Thoracic aorta (tissue), 2 donors: ENCODE measurements around the gene HGD. TPM values are rescaled to one million over a fixed set of nuclear protein-coding genes. Genes with fewer than 3 reads are reported as not detected.

ENCODE experiments used
- ATAC-seq: fragments of 150-250 bp; one replicate; pipeline ENCODE4 v1.8.0; 2017; ENCODE audit warnings: low read depth; ENCODE audit not compliant: insufficient number of reproducible peaks, low FRiP score
- DNase-seq: peaks from one replicate; pipeline ENCODE4 v3.0.0-alpha.2; 2020; ENCODE audit warnings: low spot score
- H3K27ac ChIP-seq, 2 donors: fragments of 200-600 bp; sonication (generic); 1 replicate in 1 of 2; 2 replicates in 1 of 2; pipeline ENCODE4 v1.5.1; 2016; ENCODE audit warnings: mild to moderate bottlenecking in 2 of 2, moderate library complexity in 2 of 2
- H3K27me3 ChIP-seq: fragments of 200-600 bp; sonication (generic); replicated peaks from 2 replicates; pipeline ENCODE4 v1.6.0; 2016; ENCODE audit warnings: mild to moderate bottlenecking; ENCODE audit not compliant: insufficient read depth
- H3K36me3 ChIP-seq: fragments of 200-600 bp; sonication (generic); one replicate; pipeline ENCODE4 v1.5.1; 2016
- H3K4me1 ChIP-seq, 2 donors: fragments of 200-600 bp; sonication (generic); 1 replicate in 1 of 2; 2 replicates in 1 of 2; pipeline versions ENCODE4 v1.5.1 to v1.6.0; 2016; ENCODE audit warnings: low read depth in 2 of 2, mild to moderate bottlenecking in 1 of 2; ENCODE audit not compliant: control insufficient read depth in 1 of 2
- H3K4me3 ChIP-seq: fragments of 200-600 bp; sonication (generic); 2 replicates; pipeline ENCODE4 v1.5.1; 2016; ENCODE audit warnings: mild to moderate bottlenecking
- H3K9me3 ChIP-seq: fragments of 200-600 bp; sonication (generic); 2 replicates; pipeline ENCODE4 v1.5.1; 2016
- total RNA-seq, 2 donors: library from RNA; depleted of rRNA; stranded (reverse); fragments of >200 nt; gene quantifications; one replicate each; pipeline versions ENCODE4 v1.1.0 to v1.2.3, GENCODE V29; 2016
- TF ChIP-seq, protein P1 (sequence below): fragments of 200-600 bp; sonication (generic); IDR thresholded peaks from one replicate; pipeline ENCODE4 v1.5.1; 2019; ENCODE audit warnings: antibody characterized with exemption

HGD gene
- total RNA-seq, 2 donors from 2014 or later = 0.14 TPM; not detected in 1

DNA sequence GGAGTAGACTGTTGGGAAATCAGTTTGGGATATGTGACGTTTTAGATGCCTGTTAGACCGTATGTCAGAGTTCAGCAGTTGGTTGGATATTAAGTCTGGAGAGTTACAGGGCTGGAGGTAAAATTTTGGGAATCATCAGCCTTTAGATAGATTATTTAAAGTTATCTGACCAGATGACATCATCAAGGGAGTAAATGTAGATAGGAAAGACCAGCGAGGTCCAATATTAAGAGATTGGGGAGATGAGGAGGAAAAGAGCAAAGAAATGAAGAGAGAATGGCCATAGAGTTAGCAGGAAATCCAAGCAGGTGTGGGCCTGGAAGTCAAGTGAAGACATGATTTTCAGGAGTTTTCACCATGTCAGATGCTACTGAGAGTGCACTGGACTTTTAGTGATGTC, 82.8 kb downstream of the HGD start:
- Histone ChIP-seq H3K36me3 (peaks cover 13% of the 10 kb centered on the region), H3K4me3 (no peak overlapping the region), H3K4me1 (peaks cover 13 to 31% of the 10 kb centered on the region in 2 donors), H3K27ac (peak overlapping the region in 1 of 2 donors; percentile 18), H3K9me3 (no peaks in the 10 kb centered on the region), H3K27me3 (no peaks in the 10 kb centered on the region)
- no peak for DNase-seq
- no peak for ATAC-seq
- TF ChIP-seq, protein P1, sequence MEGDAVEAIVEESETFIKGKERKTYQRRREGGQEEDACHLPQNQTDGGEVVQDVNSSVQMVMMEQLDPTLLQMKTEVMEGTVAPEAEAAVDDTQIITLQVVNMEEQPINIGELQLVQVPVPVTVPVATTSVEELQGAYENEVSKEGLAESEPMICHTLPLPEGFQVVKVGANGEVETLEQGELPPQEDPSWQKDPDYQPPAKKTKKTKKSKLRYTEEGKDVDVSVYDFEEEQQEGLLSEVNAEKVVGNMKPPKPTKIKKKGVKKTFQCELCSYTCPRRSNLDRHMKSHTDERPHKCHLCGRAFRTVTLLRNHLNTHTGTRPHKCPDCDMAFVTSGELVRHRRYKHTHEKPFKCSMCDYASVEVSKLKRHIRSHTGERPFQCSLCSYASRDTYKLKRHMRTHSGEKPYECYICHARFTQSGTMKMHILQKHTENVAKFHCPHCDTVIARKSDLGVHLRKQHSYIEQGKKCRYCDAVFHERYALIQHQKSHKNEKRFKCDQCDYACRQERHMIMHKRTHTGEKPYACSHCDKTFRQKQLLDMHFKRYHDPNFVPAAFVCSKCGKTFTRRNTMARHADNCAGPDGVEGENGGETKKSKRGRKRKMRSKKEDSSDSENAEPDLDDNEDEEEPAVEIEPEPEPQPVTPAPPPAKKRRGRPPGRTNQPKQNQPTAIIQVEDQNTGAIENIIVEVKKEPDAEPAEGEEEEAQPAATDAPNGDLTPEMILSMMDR = no peak

DNA sequence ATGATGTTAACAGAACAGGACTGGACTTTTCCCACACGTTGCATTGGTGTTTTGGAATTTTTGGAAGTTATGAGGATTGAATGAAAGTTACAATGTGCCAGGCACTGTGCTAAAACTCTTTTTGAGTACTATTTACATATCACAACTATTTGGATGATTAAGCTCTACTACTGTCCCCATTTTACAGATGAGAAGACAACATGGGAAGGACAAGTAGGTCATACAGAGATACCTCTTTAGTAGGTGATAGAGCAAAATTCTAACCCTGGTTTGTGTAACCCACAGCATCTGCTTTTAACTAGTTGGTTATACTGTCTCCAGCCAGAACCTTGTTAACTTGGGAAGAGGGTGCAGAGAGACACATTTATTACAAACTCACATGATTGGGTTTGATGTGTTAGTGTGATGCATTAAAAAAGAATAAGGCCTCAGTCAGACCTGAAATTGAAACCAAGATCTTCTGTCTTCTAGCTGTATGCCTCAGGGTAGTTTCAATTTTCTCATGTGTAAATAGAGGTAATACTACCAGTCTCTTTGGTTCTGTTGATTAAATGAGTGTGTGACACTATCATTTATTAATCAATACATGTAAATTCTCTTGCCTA, 84.5 kb downstream of the HGD start:
- Histone ChIP-seq H3K4me3 (peak overlapping the region; percentile 89), H3K27ac (no peak overlapping the region), H3K4me1 (peaks cover 13 to 31% of the 10 kb centered on the region in 2 donors), H3K27me3 (no peaks in the 10 kb centered on the region), H3K9me3 (no peaks in the 10 kb centered on the region), H3K36me3 (peaks cover 8% of the 10 kb centered on the region)
- DNase-seq (no peak), ATAC-seq (no peak)
- TF ChIP-seq, protein P1 = no peak

DNA sequence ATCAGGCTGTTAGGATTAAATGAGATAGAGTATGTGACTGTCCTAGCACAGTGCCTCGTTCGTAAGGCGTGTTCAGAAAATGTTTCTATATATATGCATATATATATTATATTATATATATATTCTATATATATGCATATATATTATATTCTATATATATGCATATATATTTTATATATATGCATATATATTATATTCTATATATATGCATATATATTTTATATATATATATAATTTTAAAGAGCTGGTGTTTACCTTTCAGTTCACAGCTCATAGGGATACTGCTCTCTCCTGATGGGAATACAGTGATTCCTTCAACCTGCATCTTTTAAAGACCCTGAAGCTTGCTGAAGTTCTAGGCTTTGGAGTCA, 85.2 kb downstream of the HGD start:
- no peak for ATAC-seq
- H3K9me3 ChIP-seq = no peaks in the 10 kb centered on the region
- no peak for DNase-seq

DNA sequence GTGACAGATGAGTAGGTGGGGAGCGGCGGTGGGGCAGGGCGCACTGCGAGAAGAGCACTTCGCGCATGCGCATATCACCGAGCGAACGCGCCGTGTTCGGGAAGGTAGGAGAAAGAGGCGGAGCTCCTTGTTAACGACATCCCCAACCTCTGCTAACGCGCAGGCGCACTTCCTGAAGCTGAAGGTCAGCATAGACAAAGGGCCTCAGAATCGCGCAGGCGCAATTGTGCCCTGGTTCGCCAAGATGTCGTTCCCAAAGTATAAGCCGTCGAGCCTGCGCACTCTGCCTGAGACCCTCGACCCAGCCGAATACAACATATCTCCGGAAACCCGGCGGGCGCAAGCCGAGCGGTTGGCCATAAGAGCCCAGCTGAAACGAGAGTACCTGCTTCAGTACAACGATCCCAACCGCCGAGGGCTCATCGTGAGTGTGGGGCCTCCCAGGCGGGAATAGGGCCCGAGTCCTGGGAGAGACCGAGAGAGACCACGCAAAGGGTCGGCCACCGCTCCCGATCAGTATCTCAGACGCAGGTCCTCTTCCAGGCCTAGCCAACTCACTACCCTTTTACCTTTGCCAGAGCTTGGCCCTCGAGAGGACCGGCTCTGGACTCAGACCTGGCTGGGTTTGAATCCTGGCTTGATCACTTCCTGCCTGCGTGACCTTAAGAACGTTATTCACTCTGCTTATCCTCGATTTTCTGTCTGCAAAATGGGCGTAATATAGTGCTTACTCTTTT, 85.8 kb downstream of the HGD start, which contains the start of gene NDUFB4:
Gene NDUFB4 (plus strand): TSS at position 221 of the 737 bp plus-strand sequence. CDS start 24 bp downstream, at position 245.
- Histone ChIP-seq H3K27me3 (no peaks in the 10 kb centered on the region), H3K9me3 (no peaks in the 10 kb centered on the region), H3K27ac (peak within 1 kb of the TSS; percentile 78 to 80), H3K4me3 (peak within 1 kb of the TSS; percentile 89), H3K4me1 (peaks cover 13 to 31% of the 10 kb centered on the region in 2 donors), H3K36me3 (peaks cover 4% of the 10 kb centered on the region)
- TF ChIP-seq, protein P1 = no peak
- ATAC-seq = peak; percentile 97
- peak; percentile 90 for DNase-seq

More for the DNA sequence above, 85.2 kb downstream of the HGD start:
- peak overlapping the region; percentile 78 to 80 for H3K27ac ChIP-seq
- H3K36me3 ChIP-seq = peaks cover 8% of the 10 kb centered on the region
- TF ChIP-seq, protein P1 = no peak
- H3K4me1 ChIP-seq = peaks cover 13 to 31% of the 10 kb centered on the region in 2 donors
- peak overlapping the region; percentile 89 for H3K4me3 ChIP-seq
- H3K27me3 ChIP-seq = no peaks in the 10 kb centered on the region

DNA sequence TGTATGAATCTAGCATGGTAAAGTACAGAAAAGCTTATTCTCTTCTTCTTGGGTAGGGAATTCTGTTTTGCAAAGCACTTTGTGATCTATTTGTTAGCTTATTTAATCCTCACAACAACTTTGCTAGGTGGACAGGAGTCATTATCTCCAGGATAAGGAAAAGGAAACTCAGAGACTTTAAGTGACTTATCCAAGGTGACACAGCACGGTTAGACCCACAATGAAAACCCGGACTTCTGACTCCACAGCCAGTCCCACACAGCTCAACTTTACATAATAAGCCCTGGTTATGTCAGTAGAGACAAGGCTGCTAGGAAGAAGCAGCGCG, 86.3 kb downstream of the HGD start:
- no peak for DNase-seq
- TF ChIP-seq, protein P1 = no peak
- peak overlapping the region; percentile 89 for H3K4me3 ChIP-seq
- H3K27me3 ChIP-seq = no peaks in the 10 kb centered on the region
- peaks cover 13 to 31% of the 10 kb centered on the region in 2 donors for H3K4me1 ChIP-seq
- H3K36me3 ChIP-seq = peaks cover 3% of the 10 kb centered on the region
- no peaks in the 10 kb centered on the region for H3K9me3 ChIP-seq
- ATAC-seq = no peak
- peak overlapping the region; percentile 52 to 78 for H3K27ac ChIP-seq
